GM18907 (cell line): ENCODE measurements around the gene CSTF1.

ENCODE experiments used
- ATAC-seq: cut with Tn5 transposase; IDR thresholded peaks from one replicate; pipeline ENCODE4 v1.9.1; 2021; ENCODE audit warnings: mild to moderate bottlenecking, moderate library complexity; ENCODE audit not compliant: unreplicated experiment

The CSTF1 gene

GRCh38 chr20:56426926-56427325, 34.5 kb downstream of the CSTF1 start:
- ATAC-seq = no peak

- ATAC-seq = no peak
Observed at GRCh38 chr20:56427797-56428196, 35.4 kb downstream of the CSTF1 start.

GRCh38 chr20:56428410-56428809, 36.0 kb downstream of the CSTF1 start:
- no peak for ATAC-seq

- ATAC-seq = no peak
Observed at GRCh38 chr20:56428881-56429280, 36.4 kb downstream of the CSTF1 start.

- ATAC-seq = no peak
Observed at GRCh38 chr20:56429502-56429901, 37.1 kb downstream of the CSTF1 start.

- no peak for ATAC-seq
Observed at GRCh38 chr20:56429941-56430340, 37.5 kb downstream of the CSTF1 start.

- ATAC-seq = no peak
Observed at GRCh38 chr20:56430461-56430860, 38.0 kb downstream of the CSTF1 start.

- ATAC-seq = no peak
Observed at GRCh38 chr20:56430957-56431356, 38.5 kb downstream of the CSTF1 start.

GRCh38 chr20:56431471-56431870, 39.0 kb downstream of the CSTF1 start:
- no peak for ATAC-seq

GRCh38 chr20:56433221-56433879, 40.9 kb downstream of the CSTF1 start:
- no peak for ATAC-seq

GRCh38 chr20:56433880-56434255, 41.4 kb downstream of the CSTF1 start:
- no peak for ATAC-seq

- no peak for ATAC-seq
Observed at GRCh38 chr20:56437196-56437960, 44.9 kb downstream of the CSTF1 start.

- ATAC-seq = no peak
Observed at GRCh38 chr20:56438284-56438683, 45.8 kb downstream of the CSTF1 start.

- no peak for ATAC-seq
Observed at GRCh38 chr20:56439771-56440291, 47.4 kb downstream of the CSTF1 start.

- peak; percentile 90 for ATAC-seq
Observed at GRCh38 chr20:56440346-56441007, 48.0 kb downstream of the CSTF1 start.

- no peak for ATAC-seq
Observed at GRCh38 chr20:56442389-56443365, 50.2 kb downstream of the CSTF1 start.

- ATAC-seq = no peak
Observed at GRCh38 chr20:56443654-56444540, 51.5 kb downstream of the CSTF1 start.

- no peak for ATAC-seq
Observed at GRCh38 chr20:56445130-56445529, 52.7 kb downstream of the CSTF1 start.

GRCh38 chr20:56445540-56445939, 53.1 kb downstream of the CSTF1 start:
- no peak for ATAC-seq

- ATAC-seq = no peak
Observed at GRCh38 chr20:56447227-56447626, 54.8 kb downstream of the CSTF1 start.
